Measurements from ENCODE around the gene SF1. TPM values are rescaled to one million over a fixed set of nuclear protein-coding genes. Genes with fewer than 3 reads are reported as not detected.
A peak's percentile ranks its signal among the peaks of the same experiment; 100 is the strongest.
"Not testable (repeated sequence)": the region's sequence is repeated elsewhere in the genome, so short reads cannot be mapped to it uniquely, and the experiment has no call there.

The SF1 gene, protein sequence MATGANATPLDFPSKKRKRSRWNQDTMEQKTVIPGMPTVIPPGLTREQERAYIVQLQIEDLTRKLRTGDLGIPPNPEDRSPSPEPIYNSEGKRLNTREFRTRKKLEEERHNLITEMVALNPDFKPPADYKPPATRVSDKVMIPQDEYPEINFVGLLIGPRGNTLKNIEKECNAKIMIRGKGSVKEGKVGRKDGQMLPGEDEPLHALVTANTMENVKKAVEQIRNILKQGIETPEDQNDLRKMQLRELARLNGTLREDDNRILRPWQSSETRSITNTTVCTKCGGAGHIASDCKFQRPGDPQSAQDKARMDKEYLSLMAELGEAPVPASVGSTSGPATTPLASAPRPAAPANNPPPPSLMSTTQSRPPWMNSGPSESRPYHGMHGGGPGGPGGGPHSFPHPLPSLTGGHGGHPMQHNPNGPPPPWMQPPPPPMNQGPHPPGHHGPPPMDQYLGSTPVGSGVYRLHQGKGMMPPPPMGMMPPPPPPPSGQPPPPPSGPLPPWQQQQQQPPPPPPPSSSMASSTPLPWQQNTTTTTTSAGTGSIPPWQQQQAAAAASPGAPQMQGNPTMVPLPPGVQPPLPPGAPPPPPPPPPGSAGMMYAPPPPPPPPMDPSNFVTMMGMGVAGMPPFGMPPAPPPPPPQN
- total RNA-seq (1,000 to 10,000 TPM; 1,476 to 1,622 TPM), total RNA-seq (284 to 651 reads per million in 2 donors)

GRCh38 chr11:64778473-64779298 is at the start of gene SF1:
TSS of gene SF1 (minus strand) at chr11:64778542. CDS start at chr11:64778392, 150 bp downstream.
- no peaks in the 10 kb centered on the region for H3K9me3 ChIP-seq (ENCODE audit: control insufficient read depth, low read length, poor library complexity, severe bottlenecking)
- ATAC-seq (peak; percentile 85), DNase-seq (peak; percentile 95 to 99 (median 96))
- Mint-ChIP-seq H3K4me1 (peaks cover 52% of the 10 kb centered on the region), H3K36me3 (ENCODE audit: low read depth) (peaks cover 8% of the 10 kb centered on the region), H3K27ac (peak within 1 kb of the TSS; percentile 100), H3K27me3 (no peaks in the 10 kb centered on the region), H3K4me3 (peak within 1 kb of the TSS; percentile 92)

- DNase-seq (no peak), ATAC-seq (no peak)
- no peak overlapping the region for H3K27ac Mint-ChIP-seq
- peaks cover 6% of the 10 kb centered on the region for H3K36me3 Mint-ChIP-seq (ENCODE audit: low read depth)
- H3K4me1 Mint-ChIP-seq: peaks cover 6% of the 10 kb centered on the region
- no peaks in the 10 kb centered on the region for H3K27me3 Mint-ChIP-seq
- no peaks in the 10 kb centered on the region for H3K9me3 ChIP-seq (ENCODE audit: control insufficient read depth, low read length, poor library complexity, severe bottlenecking)
- no peak overlapping the region for H3K4me3 Mint-ChIP-seq
Observed at GRCh38 chr11:64827451-64827839, 49.1 kb upstream of the SF1 start.

DNA sequence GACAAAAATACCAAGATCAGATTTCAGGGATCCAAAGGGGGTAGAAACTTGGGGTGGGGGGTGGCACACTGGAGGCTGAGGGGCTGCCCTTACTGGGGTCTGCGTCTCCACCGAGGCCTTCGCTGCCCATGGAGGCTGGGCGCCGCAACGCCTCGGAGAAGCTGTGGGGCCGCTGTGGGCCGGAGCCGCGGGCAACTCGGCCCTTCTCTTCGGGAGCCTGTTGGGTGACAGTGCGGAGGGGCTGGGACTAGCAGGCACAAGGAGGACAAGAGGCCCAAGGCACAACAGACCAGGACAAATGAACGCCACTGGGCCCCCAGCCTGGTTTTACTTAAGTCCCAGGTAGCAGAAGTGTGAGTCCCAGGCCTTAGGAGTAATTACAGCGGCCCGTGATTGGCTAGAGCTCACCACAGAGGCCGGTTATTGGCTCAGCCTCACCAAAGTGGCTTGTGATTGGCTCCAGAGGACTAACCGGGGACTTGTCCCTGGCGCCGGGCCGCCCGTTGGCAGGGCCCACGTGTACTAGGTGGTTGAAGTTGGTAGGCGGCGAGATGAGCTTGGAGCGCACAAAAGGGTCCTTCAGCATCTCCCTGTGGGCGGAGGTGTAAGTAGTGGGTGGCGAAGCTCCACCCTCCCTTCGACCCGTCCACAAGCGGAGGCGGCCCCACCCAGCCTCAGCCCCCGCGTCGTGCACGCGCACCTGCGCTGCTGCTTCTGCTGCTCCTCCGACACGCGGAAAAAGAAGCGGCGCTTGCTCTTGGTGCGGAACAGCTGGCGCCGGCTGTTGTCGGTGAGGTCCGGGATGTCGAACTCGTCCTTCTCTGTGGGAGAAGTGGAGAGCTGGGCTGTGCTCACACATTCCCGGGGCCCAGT is 48.5 kb upstream of the SF1 start:
- H3K27ac Mint-ChIP-seq: no peak overlapping the region
- no peak overlapping the region for H3K4me3 Mint-ChIP-seq
- H3K27me3 Mint-ChIP-seq: no peaks in the 10 kb centered on the region
- no peak for DNase-seq
- peaks cover 6% of the 10 kb centered on the region for H3K4me1 Mint-ChIP-seq
- peaks cover 4% of the 10 kb centered on the region for H3K36me3 Mint-ChIP-seq (ENCODE audit: low read depth)
- no peak for ATAC-seq
- no peaks in the 10 kb centered on the region for H3K9me3 ChIP-seq (ENCODE audit: control insufficient read depth, low read length, poor library complexity, severe bottlenecking)

DNA sequence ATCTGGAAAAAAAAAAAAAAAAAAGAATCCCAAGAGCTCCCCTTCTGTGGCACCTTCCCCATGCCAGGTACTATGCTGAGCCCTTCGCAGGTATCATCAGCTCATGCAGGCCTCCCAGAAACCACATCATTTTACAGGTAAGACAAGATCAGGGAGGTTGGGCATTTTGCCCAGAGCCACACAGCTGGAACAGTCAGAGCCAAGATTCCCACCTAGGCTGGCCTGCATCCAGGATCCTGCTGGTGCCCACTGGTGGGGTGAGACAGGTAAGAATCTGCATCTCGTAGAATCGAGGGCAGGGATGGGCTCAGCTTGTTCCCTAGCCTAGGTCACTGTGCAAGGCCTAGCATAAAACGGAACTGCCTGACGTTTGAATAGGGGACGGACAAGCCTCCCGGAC is 47.7 kb upstream of the SF1 start:
- Mint-ChIP-seq H3K4me1 (peaks cover 6% of the 10 kb centered on the region), H3K27ac (no peak overlapping the region), H3K4me3 (no peak overlapping the region), H3K36me3 (ENCODE audit: low read depth) (peaks cover 4% of the 10 kb centered on the region), H3K27me3 (no peaks in the 10 kb centered on the region)
- H3K9me3 ChIP-seq (ENCODE audit: control insufficient read depth, low read length, poor library complexity, severe bottlenecking): no peaks in the 10 kb centered on the region
- ATAC-seq (no peak), DNase-seq (no peak)

DNA sequence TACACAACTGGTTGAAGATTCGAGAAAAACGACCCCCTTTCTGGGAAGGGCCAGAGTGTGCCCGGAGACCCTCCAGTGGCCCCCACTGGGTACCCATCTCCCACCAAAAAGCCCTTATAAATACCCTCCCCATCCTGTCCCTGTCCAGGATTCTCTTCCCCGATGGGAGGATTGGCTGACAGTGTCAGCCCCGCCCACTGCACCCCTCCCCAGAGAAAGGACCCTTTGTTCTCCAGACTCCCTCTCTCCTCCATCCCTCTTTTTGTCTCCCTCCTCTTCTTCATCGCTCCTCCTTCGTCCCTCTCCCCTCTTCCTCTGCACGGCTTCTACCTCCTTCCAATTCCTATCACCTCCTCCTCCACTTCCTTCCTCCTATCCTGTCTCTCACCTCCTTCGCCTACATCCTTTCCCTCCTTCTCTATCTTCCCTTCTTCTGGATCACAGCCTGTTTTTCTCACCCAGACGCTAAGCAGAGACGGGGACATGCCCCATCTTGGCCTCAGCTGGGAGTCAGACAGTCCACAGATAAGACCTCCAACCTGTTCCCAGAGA is 45.3 kb upstream of the SF1 start:
- DNase-seq (no peak), ATAC-seq (no peak)
- H3K9me3 ChIP-seq (ENCODE audit: control insufficient read depth, low read length, poor library complexity, severe bottlenecking): no peaks in the 10 kb centered on the region
- Mint-ChIP-seq H3K4me1 (peaks cover 3% of the 10 kb centered on the region), H3K27ac (no peak overlapping the region), H3K4me3 (no peak overlapping the region), H3K27me3 (no peaks in the 10 kb centered on the region), H3K36me3 (ENCODE audit: low read depth) (peaks cover 4% of the 10 kb centered on the region)

GRCh38 chr11:64817476-64817875 is 39.1 kb upstream of the SF1 start:
- Mint-ChIP-seq H3K4me3 (no peak overlapping the region), H3K27ac (peak overlapping the region; percentile 71), H3K27me3 (no peaks in the 10 kb centered on the region), H3K36me3 (ENCODE audit: low read depth) (no peaks in the 10 kb centered on the region), H3K4me1 (no peaks in the 10 kb centered on the region)
- no peak for DNase-seq
- ATAC-seq: no peak
- no peaks in the 10 kb centered on the region for H3K9me3 ChIP-seq (ENCODE audit: control insufficient read depth, low read length, poor library complexity, severe bottlenecking)

DNA sequence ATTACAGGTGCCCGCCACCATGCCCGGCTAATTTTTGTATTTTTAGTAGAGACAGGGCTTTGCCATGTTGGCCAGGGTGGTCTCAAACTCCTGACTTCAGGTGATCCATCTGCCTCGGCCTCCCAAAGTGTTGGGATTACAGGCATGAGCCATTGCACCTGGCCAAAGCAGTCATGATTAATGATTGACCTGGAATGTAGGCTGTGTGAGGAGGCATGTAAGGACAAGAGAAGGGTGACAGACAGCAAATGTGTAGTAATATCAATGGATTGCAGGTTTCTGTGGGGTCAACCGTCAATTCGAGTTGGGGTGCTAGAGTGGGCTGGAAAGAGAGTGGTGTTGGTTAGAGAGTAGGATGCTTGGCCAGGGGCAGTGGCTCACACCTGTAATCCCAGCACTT is 37.1 kb upstream of the SF1 start:
- H3K36me3 Mint-ChIP-seq (ENCODE audit: low read depth); H3K9me3 ChIP-seq (ENCODE audit: control insufficient read depth, low read length, poor library complexity, severe bottlenecking); H3K27ac Mint-ChIP-seq; ATAC-seq; H3K27me3 Mint-ChIP-seq; H3K4me1 Mint-ChIP-seq; H3K4me3 Mint-ChIP-seq; DNase-seq: not testable (repeated sequence)

GRCh38 chr11:64814712-64815187 is 36.4 kb upstream of the SF1 start:
- Mint-ChIP-seq H3K36me3 (ENCODE audit: low read depth) (no peaks in the 10 kb centered on the region), H3K27ac (no peak overlapping the region), H3K4me3 (no peak overlapping the region), H3K4me1 (peaks cover 8% of the 10 kb centered on the region), H3K27me3 (no peaks in the 10 kb centered on the region)
- no peaks in the 10 kb centered on the region for H3K9me3 ChIP-seq (ENCODE audit: control insufficient read depth, low read length, poor library complexity, severe bottlenecking)
- ATAC-seq (no peak), DNase-seq (no peak)

GRCh38 chr11:64813826-64814225 is 35.5 kb upstream of the SF1 start:
- DNase-seq (no peak), ATAC-seq (no peak)
- no peaks in the 10 kb centered on the region for H3K9me3 ChIP-seq (ENCODE audit: control insufficient read depth, low read length, poor library complexity, severe bottlenecking)
- H3K27me3 Mint-ChIP-seq: no peaks in the 10 kb centered on the region
- H3K27ac Mint-ChIP-seq: no peak overlapping the region
- no peaks in the 10 kb centered on the region for H3K36me3 Mint-ChIP-seq (ENCODE audit: low read depth)
- H3K4me3 Mint-ChIP-seq: no peak overlapping the region
- H3K4me1 Mint-ChIP-seq: peaks cover 13% of the 10 kb centered on the region

DNA sequence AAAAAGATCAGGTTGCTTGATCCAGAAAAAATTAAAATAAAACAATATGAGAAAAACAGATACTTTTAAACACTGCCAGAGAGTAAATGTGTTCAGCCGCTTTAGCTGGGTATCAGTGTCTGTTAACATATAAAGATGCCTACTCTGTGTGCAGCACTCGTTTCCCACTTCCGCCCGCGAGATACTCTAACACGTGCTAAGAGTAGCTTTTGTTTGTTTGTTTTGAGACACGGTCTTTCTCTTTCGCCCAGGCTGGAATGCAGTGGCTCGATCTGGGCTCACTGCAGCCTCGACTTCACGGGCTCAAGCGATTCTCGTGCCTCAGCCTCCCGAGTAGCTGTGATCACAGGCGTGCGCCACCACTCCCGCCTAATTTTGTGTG is 32.5 kb upstream of the SF1 start:
- no peaks in the 10 kb centered on the region for H3K9me3 ChIP-seq (ENCODE audit: control insufficient read depth, low read length, poor library complexity, severe bottlenecking)
- DNase-seq (peak in 2 of 3 donors; percentile 29 to 30), ATAC-seq (peak; percentile 72)
- Mint-ChIP-seq H3K36me3 (ENCODE audit: low read depth) (peaks cover 5% of the 10 kb centered on the region), H3K27ac (peak overlapping the region; percentile 92), H3K4me3 (peak overlapping the region; percentile 97), H3K4me1 (peaks cover 21% of the 10 kb centered on the region), H3K27me3 (no peaks in the 10 kb centered on the region)

GRCh38 chr11:64810271-64810890 is 32.0 kb upstream of the SF1 start, which contains the start of gene MEN1:
TSS of gene MEN1 (minus strand) at chr11:64810551. CDS start at chr11:64810109, 442 bp downstream.
- H3K27me3 Mint-ChIP-seq: no peaks in the 10 kb centered on the region
- H3K9me3 ChIP-seq (ENCODE audit: control insufficient read depth, low read length, poor library complexity, severe bottlenecking): no peaks in the 10 kb centered on the region
- H3K4me1 Mint-ChIP-seq: peaks cover 21% of the 10 kb centered on the region
- peak within 1 kb of the TSS; percentile 92 for H3K27ac Mint-ChIP-seq
- H3K36me3 Mint-ChIP-seq (ENCODE audit: low read depth): peaks cover 5% of the 10 kb centered on the region
- peak; percentile 90 for ATAC-seq
- H3K4me3 Mint-ChIP-seq: peak within 1 kb of the TSS; percentile 97
- DNase-seq: peak; percentile 54 to 61 (median 61)

DNA sequence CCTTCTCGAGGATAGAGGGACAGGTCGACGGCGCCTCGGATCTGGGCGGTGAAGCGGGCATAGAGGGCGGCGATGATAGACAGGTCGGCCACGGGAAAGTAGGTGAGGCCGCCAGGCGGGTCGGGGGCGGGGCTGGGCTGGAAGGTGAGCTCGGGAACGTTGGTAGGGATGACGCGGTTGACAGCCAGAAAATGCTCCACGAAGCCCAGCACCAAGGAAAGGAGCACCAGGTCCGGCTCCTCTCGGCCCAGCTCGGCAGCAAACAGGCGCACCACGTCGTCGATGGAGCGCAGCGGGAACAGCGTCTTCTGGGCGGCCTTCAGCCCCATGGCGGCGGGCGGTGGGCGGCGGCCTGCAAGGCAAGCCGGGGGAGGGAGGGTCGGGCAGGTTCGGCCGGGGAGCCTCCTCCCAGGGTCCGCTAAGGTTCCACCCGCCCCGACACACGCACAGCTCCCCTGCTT is 31.5 kb upstream of the SF1 start:
- Mint-ChIP-seq H3K4me3 (peak overlapping the region; percentile 97), H3K4me1 (peaks cover 21% of the 10 kb centered on the region)
- ATAC-seq: peak; percentile 15

More for the DNA sequence above, 31.5 kb upstream of the SF1 start:
- no peak for DNase-seq
- no peaks in the 10 kb centered on the region for H3K27me3 Mint-ChIP-seq
- peaks cover 5% of the 10 kb centered on the region for H3K36me3 Mint-ChIP-seq (ENCODE audit: low read depth)
- H3K9me3 ChIP-seq (ENCODE audit: control insufficient read depth, low read length, poor library complexity, severe bottlenecking): no peaks in the 10 kb centered on the region
- H3K27ac Mint-ChIP-seq: peak overlapping the region; percentile 92
